WTC11 (cell line): ENCODE results near the gene BTBD9.

Experiments used
- AFF4 ChIP-seq: sonication (generic); formaldehyde crosslinking; IDR thresholded peaks from 2 replicates; pipeline ENCODE4 v1.8.1; 2023; ENCODE audit warnings: mild to moderate bottlenecking, missing genetic modification reagents, borderline replicate concordance
- ATF1 ChIP-seq: sonication (generic); formaldehyde crosslinking; IDR thresholded peaks from 2 replicates; pipeline ENCODE4 v1.8.1; 2023; ENCODE audit warnings: mild to moderate bottlenecking, moderate library complexity, missing genetic modification reagents
- CTCF ChIP-seq: fragments of 200-600 bp; IDR thresholded peaks from 2 replicates; pipeline ENCODE4 v1.8.0; 2022; ENCODE audit warnings: antibody characterized with exemption
- ETV6 ChIP-seq: sonication (generic); formaldehyde crosslinking; IDR thresholded peaks from 2 replicates; pipeline ENCODE4 v1.8.1; 2022; ENCODE audit warnings: mild to moderate bottlenecking, missing genetic modification reagents
- GTF2I ChIP-seq: fragments of 250-450 bp; sonication (Bioruptor Pico); conservative IDR thresholded peaks from 2 replicates; pipeline ENCODE4 v1.4.0; 2021; ENCODE audit warnings: mild to moderate bottlenecking
- TCF7 ChIP-seq: sonication (generic); formaldehyde crosslinking; IDR thresholded peaks from 2 replicates; pipeline ENCODE4 v1.8.0; 2022; ENCODE audit warnings: mild to moderate bottlenecking, low read depth, missing genetic modification reagents, moderate library complexity
- ZNF121 ChIP-seq: sonication (generic); formaldehyde crosslinking; IDR thresholded peaks from 2 replicates; pipeline ENCODE4 v1.8.0; 2023; ENCODE audit warnings: missing genetic modification reagents
- ZNF317 ChIP-seq: sonication (generic); formaldehyde crosslinking; IDR thresholded peaks from 2 replicates; pipeline ENCODE4 v1.8.1; 2023; ENCODE audit warnings: low read depth, mild to moderate bottlenecking, moderate library complexity, missing genetic modification reagents, borderline replicate concordance
- TF ChIP-seq, protein P1 (sequence below): sonication (generic); formaldehyde crosslinking; IDR thresholded peaks from 2 replicates; pipeline ENCODE4 v1.8.0; 2023; ENCODE audit warnings: missing genetic modification reagents

- TF ChIP-seq CTCF: no peak
- no peak for TF ChIP-seq ETV6 (CRISPR knock-in tag)
- TF ChIP-seq GTF2I (CRISPR knock-in tag): no peak
- TF ChIP-seq TCF7 (CRISPR knock-in tag): no peak
- no peak for TF ChIP-seq ZNF317 (CRISPR knock-in tag)
- no peak for TF ChIP-seq ATF1 (CRISPR knock-in tag)
- no peak for TF ChIP-seq ZNF121
- TF ChIP-seq, protein P1, sequence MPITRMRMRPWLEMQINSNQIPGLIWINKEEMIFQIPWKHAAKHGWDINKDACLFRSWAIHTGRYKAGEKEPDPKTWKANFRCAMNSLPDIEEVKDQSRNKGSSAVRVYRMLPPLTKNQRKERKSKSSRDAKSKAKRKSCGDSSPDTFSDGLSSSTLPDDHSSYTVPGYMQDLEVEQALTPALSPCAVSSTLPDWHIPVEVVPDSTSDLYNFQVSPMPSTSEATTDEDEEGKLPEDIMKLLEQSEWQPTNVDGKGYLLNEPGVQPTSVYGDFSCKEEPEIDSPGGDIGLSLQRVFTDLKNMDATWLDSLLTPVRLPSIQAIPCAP (CRISPR knock-in tag): no peak
- TF ChIP-seq AFF4 (CRISPR knock-in tag): no peak
Measured at GRCh38 chr6:38687549-38687948, 47.8 kb upstream of the BTBD9 start.
